ENCODE measurements around the gene LRPAP1.

Gene LRPAP1

DNA sequence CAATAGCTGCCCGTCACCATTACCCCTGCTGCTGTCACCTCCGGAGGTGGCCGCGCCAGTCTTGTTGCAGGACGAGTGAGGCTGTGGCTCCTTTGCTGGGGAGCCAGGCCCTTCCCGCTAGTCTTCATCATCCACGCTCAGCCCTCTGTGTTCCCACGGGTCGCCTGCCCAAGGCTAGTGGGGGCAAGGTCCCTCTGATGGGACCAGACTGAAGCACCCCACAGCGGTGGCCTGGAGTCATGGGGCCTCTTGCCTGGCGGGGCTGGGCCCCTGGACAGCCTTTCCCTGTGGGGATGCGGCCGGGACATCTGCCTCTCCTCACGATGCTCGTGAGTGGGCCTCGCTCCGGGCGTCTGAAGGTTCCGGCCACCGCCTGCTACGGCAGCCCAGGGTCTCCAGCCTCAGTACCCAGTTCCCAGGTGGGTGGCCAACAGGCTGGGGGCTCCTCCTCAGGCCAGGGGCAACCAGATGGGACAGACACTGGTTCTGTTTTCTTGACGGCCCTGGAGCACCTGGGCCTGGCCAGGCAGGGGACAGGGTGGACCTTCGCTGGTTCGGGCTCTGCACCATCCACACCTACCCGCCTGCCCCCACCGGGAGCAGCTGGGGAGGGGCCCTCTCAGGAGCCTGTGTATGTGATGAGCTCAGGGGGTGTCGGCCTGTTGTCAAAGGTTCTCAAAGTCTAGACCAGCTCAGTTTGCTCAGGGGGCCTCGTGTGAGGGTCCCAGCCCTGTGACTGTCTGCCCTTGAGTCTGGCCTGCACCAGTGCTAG, 36.8 kb downstream of the LRPAP1 start:
- intact Hi-C loops (cut with DNase I) = no loop called here
- DNase-seq = no peak

DNA sequence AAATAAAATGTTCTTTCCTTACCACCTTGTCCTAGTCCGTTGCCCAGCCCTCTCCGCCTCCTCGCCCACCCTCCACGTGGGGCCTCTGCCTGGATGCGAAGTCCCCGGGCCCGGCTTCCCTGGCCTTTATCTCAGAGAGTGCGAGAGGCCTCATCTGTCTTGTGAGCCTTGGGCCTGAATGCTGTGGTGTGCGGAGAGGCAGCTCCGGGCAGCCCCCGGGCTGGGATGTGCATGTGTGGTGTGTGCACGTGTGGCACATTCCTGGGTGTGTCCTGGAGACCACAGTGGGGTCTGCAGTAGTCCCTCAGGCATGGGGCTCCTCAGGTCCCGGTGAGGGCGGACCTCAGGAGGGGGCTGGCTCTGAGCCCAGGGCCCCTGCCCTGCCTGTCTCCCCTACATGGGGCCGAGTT, 37.8 kb downstream of the LRPAP1 start:
- DNase-seq = no peak
- intact Hi-C loops (cut with DNase I) = no loop called here

DNA sequence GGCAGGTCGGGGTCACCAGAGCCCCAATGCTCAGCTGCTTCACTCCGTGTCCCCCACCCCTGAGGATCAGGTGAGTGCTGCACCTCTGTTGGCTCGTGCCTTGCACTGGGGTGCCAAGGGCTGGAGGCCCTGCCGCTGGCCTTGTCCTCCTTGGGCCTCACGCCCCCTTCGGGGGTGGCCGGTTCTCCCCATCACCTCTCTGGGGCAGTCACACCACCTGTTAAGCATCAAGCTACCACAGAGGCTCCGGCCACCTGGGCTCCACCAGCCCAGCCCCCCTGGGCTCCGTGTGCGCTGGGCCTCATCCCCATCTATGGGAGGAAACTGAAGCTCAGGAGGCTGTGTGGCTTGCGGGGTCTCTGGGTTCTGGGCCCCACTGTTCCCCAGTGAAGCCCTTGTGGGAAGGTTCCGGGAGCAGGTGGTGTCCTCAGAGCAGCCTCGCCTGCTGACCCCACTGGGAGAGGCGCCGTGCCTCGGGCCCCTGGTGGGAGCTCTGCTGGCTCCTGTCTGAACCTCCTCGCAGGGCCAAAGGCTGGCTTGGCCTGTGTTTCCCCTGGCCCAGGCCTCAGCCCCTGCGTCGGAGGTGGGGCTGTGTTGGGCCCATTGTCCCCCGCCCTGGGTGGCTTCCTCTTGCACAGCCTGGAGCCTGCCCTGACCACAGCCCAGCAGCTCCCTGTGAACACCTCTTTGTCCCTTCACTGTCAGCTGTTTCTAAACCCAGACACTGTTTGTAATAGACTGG, 38.3 kb downstream of the LRPAP1 start:
- no peak for DNase-seq
- intact Hi-C loops (cut with DNase I) = no loop called here

DNA sequence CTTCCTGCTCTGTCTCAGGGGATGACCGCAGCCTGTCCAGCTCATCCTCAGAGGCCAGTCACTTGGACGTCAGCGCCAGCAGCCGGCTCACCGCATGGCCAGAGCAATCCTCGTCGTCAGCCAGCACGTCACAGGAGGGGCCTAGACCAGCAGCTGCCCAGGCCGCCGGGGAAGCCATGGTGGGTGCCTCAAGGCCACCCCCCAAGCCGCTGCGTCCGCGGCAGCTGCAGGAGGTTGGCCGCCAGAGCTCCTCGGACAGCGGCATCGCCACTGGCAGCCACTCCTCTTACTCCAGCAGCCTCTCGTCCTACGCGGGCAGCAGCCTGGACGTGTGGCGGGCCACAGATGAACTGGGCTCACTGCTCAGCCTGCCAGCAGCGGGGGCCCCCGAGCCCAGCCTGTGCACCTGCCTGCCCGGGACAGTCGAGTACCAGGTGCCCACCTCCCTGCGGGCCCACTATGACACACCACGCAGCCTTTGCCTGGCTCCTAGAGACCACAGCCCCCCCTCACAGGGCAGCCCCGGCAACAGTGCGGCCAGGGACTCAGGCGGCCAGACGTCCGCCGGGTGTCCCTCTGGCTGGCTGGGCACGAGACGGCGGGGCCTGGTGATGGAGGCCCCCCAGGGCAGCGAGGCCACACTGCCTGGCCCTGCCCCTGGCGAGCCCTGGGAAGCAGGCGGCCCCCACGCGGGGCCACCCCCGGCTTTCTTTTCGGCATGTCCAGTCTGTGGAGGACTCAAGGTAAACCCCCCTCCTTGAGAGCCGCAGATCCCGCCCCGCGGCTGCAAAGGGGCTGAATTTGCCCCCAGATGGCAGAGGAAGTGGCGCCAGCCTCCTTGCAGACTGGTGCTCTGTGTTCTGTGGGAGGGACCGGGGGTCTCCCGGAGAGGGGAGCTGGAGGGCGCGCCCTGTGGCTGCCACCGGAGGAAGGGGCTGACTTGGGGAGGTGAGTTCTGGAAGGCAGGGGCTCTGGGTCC, 39.2 kb downstream of the LRPAP1 start:
- no peak for DNase-seq
- intact Hi-C loops (cut with DNase I) = no loop called here

DNA sequence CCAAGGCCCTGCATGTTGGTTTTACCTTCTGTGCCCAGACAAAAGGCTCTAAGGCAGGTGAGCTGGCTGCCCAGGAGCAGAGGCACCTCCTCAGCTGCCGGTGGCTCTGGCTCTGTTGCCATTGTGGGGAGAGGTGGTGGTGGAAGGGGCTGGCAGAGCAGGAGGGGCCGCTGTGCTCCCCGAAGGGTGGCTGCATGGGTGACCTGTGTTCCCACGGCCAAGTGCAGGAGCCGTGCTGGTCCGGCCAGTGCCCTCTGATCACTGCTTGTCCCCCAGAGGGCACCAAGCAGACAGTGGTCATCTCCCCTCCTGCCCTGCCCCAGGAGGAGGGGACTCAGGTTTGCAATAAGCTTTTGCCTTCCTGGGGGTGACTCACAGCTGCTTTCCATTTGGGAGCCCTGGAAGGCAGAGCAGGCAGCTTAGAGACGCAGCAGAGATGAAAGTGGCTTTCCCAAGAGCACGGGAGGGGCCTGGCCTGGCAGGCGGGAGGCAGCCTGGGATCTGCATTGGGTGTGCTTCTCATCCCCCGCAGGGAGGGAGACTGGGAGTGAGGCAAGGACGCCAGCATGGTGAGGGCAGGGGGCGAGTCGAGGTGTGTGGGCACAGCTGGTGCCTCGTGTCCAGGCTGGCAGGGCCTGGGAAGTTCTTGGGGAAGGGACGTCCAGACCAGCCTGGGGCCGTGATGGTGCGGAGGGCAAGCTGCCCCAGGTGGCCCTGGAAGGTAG, 40.4 kb downstream of the LRPAP1 start:
- intact Hi-C loops (cut with DNase I) = no loop called here
- DNase-seq = peak in 11 of 42 donors; percentile 33 to 70 (median 58)

DNA sequence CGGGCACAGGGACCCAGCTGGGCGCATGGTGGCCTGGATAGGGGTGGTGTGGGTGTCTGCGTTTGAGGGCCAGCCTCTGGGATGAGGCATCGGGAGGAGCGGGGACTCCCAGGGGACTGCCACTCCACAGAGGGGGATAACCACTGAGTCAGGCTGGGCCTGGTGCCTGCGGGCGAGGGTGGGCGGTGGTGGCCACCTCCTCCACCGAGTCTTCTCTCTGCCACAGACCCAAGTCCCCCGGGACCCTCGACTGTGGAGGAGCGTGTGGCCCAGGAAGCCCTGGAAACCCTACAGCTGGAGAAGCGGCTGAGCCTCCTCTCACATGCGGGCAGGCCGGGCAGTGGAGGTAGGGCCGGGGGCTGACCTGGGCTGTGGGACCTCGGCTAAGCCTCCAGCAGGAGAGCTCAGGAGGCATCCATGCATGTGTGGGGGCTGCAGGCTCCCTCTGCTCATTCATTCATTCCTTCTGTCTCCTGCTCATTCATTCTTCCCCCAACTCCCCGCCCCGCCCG, 42.7 kb downstream of the LRPAP1 start:
- intact Hi-C loops (cut with DNase I) = no loop called here
- no peak for DNase-seq

DNA sequence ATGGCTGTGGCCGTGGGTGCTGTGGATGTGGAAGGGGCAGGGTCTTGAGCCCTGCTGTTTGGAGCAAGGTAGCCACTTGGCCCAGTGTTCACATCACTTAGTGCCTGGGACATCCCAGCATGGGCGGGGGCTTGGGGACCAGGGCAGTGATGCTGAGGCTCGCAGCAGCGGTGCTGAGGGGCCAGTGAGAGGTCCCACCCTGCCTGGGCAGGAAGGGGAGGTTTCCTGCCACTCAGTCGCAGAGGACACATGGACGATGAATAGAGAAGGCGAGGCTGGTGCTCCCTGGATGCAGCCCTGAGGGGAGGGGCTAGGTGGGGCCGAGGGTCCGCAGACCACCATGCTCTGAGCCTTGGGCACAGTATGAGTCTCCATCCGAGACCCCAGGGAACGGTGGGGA, 43.4 kb downstream of the LRPAP1 start:
- intact Hi-C loops (cut with DNase I) = no loop called here

DNA sequence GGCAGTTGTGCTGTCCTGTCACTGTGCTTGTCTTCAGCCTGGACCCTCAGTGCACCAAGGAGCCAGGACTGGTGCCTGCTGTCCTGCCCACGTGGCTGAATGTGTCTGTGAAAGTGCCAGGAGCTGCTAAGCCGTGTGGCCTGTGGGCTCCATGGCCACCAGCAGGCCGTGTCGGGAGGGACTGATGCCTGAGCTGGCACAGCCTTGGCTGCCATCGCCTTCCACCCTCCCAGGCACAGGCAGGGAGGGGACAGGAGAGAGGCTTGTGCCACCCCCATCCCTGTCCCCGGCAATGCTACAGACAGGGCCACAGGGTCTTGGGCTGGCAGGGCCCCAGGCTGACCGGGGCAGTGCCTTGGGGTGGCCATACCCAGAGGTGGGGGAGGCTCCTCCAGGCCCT, 44.4 kb downstream of the LRPAP1 start:
- intact Hi-C loops (cut with DNase I) = no loop called here

More for the DNA sequence above, 43.4 kb downstream of the LRPAP1 start:
- no peak for DNase-seq

DNA sequence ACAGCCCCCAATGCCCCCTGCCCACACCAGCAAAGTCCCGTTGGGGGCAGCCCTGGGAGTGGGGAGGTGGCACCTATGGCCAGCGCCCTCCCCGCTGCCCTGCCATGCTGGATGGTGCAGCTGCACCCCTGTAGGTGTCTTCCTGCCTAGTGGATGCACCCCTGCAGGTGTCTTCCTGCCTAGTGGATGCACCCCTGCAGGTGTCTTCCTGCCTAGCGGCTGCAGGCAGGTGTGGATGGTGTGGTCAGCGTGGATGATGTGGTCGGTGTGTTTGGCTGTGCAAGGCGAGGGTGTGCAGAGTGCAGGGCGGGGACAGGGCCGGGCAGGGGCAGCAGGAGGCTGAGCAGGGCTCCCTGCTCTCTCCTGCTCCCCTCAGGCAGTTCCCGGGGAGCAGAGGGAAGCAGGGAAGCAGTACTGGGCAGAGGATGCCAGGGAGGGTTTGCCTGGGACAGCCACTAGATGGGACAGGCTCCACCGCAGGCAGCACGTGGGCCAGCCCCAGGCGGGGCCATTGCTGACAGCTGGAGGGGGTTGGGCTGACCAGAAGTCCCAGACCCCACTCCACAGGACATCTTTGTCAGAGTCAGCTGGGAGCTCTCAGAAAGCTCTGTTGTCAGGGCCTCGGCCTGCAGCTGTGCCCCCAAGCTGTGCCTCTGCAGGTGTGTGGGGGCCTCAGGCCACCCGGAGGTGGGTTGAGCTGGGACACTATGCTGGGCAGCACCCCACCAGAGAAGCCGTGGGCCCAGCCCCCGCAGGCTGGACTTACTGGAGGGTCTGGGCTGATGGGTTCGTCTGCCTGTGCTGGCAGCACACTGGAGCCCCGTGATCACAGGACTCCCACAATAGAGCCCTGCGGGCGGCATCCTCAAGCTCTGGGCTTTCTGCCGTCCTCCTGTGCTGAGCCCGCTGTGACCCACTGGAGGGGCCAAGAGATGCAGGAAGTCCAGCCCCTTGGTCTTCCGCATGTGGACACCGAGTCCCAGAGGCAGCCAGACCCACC, 45.4 kb downstream of the LRPAP1 start:
- DNase-seq = peak in 18 of 42 donors; percentile 26 to 78 (median 52)

More for the DNA sequence above, 44.4 kb downstream of the LRPAP1 start:
- DNase-seq = peak in 1 of 42 donors; percentile 30

DNA sequence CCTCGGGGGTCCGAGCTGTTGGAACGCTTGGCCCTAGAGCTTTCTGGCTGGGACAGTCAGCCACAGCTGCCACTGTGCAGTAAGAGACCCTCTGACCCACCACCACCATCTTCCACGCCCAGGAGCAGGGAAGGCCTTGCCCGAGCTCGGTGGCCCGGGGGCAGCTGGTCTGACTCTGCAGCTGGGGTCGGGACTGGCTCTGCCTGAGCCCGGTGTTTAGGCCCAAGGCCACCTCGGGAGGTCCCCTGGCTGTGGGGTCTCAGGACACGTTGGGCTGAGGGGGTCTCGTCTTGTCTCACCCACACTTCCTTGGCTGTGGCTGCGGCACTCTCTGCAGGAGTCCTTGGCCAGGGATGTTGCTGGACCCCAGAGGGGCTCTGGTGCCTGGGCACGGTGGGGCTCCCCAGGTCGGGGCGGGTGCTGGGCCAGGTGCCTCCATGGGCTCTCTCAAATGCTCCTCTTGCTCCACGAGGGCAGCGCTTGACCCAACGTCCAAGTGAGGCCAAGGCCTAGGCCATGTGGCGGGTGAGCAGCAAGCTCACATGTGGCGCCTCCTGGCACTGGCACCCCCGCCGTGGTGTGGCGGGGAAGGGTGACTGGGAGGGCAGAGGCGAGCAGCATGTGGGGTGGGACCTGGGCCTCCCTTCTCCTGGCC, 46.2 kb downstream of the LRPAP1 start:
- intact Hi-C loops (cut with DNase I) = no loop called here
- no peak for DNase-seq

More for the DNA sequence above, 45.4 kb downstream of the LRPAP1 start:
- intact Hi-C loops (cut with DNase I) = no loop called here

DNA sequence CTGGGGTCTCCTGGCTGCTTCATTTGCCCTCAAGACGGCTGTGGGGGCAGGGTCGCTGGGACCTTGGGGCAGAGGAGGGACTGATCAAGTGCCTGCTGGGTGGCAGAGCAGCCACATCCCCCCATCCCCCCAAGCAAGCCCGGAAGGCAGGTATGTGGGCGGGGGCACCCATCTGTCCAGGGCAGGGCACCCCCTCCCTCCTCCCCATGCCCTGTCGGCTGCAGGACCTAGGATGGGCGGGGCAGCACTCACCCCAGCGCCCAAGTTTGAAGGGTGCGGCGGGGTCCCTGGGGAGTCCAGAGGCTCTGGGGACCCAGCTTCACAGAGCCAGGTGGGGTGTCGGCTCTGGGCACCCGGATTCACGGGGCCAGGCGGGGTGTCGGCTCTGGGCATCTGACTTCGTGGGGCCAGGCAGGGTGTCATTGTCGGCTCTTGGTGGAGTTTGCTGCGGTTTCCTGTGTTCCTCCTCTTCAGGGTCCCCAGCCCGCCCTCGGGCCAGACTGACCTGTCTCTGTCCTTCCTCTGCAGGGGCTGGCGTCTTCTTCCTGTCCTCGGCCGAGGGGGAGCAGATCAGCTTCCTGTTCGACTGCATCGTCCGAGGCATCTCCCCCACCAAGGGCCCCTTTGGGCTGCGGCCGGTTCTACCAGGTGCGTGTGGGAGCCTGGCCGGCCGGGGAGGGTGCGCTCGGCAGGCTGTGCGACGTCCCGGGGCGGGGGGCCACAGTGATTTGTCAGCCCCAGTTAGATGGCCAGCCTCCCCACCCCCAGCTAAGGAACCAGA, 47.0 kb downstream of the LRPAP1 start:
- DNase-seq = no peak
- intact Hi-C loops (cut with DNase I) = no loop called here

DNA sequence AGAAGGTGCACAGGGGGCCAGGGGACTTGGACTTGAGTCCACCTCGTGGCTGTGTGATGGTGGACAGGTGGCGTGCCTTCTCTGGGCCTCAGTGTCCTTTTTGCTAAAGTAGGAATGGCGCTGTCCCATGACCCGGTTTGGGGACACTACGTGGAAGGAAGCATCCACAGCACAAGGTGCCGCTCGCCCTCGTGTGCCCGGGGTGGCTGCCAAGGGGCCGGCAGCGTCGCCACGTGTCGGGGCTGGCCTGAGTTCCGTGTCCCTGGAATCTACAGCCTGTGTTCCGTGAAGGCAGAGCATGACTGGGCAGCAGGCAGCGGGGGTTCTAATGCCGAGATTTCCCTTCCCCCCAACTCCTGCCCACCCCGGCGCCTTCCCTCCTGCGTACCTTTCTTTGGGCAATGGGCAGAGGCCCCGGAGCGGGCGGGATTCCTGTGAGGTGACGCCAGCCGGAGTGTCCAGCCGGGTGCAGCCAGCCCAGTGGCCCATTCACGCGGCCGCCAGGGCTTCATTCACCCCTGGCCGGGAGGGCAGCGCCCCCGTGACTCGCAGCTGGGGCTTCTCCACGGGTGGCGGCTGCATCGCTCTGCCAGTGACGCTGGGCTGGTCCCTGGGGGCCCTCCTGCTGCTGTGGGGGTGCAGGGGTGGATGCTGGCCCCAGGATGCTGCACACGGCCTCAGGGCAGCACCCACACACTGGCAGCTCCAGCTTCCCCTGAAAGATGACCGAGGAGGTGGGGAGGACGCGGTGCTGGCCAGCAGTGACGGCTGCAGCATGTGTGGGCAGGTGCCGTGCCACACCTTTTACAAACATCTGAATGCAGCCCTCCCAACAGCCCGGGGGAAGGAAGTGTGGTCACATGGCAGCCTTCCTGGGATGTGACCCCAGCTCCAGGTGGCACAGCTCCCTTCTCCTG, 47.9 kb downstream of the LRPAP1 start:
- intact Hi-C loops (cut with DNase I) = no loop called here
- no peak for DNase-seq

DNA sequence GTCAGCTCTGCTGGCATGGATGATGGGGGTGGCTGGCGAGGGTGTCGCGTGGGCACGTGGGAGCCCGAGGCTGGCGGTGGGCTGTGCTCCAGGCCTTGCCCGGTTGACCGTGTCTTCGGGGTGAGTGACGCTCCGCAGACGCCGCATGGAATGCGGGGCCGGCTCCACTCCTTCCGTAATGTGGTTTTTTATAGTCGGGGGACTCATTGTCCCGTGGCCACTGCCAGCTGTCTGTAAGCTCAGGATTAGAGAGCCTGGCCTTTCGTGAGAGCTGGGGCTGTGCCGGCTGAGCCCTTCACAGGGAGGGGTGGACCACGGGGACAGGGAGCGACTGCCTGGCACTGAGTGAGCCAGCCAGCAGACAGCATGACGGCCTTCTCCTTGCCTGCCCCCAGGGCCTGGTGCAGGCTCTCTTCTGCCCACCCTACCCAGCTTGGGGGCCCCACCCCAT, 48.7 kb downstream of the LRPAP1 start:
- intact Hi-C loops (cut with DNase I) = no loop called here
- peak in 2 of 42 donors; percentile 34 to 54 for DNase-seq

DNA sequence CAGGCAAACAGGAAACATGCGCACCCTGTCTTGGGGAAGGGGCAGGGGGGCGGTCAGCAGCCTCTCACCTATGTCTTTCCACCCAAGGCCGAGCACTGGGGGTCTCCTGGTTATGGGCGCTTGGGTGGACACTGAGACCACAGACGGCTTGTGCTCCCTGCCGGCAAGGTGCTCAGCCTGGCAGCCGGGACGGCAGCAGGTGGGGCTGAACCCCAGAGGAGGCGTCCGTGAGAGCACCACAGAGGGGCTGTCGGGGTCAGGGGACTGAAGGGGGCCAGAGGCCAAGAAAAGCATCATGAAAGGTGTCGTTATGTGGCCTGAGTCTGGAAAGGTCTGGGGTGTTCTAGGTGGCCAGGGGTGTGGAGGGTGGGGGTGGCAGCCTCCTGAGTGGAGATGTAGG, 49.5 kb downstream of the LRPAP1 start:
- DNase-seq = no peak
- intact Hi-C loops (cut with DNase I) = no loop called here

All from head of caudate nucleus (tissue), 42 donors.